HG03064 (cell line): ENCODE measurements around the gene EPO.
"Not testable (repeated sequence)": the region's sequence is repeated elsewhere in the genome, so short reads cannot be mapped to it uniquely, and the experiment has no call there.

Experiments used
- ATAC-seq: cut with Tn5 transposase; IDR thresholded peaks from one replicate; pipeline ENCODE4 v1.9.1; 2021; ENCODE audit warnings: low read depth; ENCODE audit not compliant: unreplicated experiment

EPO gene

DNA sequence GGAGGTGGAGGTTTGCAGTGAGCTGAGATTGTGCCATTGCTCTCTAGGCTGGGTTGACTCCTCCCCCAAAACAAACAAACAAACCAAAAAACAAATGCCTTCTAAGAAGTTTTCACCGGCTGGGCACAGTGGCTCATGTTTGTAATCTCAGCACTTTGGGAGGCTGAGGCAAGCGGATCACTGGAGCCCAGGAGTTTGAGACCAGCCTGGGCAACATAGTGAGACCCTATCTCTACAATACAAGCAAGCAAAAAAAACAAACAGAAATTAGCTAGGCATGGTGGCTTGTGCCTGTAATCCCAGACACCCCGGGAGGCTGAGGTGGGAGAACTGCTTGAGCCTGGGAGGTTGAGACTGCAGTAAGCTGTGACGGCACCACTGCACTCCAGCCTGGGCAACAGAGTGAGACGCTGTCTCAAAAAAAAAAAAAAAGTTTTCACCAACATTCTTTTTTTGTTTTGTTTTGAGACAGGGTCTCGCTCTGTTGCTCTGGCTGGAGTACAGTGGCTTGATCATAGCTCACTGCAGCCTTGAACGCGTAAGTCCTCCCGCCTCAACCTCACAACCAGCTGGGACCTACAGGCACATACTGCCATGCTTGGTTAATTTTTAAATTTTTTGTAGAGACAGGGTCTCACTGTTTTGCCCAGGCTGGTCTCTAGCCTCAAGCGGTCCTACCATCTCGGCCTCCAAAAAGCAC lies 11.8 kb downstream of the EPO start:
- ATAC-seq, result no peak

DNA sequence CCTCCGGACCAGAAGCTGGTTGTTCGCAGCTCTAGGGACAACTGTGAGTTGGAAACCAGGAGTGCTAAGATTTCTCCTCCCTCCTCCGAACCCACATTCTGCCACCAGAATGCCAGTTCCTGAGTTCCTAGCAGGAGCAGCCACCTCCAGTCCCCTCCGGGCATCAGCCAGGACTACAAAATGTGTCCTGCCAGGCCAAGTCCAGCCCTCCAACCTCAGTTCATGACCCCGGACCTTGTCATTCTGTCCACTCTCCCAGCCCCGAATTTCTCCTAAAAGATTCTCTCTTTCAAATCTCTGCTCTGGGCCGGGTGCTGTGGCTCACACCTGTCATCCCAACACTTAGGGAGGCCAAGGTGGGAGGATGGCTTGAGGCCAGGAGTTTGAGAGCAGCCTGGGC lies 15.5 kb downstream of the EPO start:
- ATAC-seq, result no peak

DNA sequence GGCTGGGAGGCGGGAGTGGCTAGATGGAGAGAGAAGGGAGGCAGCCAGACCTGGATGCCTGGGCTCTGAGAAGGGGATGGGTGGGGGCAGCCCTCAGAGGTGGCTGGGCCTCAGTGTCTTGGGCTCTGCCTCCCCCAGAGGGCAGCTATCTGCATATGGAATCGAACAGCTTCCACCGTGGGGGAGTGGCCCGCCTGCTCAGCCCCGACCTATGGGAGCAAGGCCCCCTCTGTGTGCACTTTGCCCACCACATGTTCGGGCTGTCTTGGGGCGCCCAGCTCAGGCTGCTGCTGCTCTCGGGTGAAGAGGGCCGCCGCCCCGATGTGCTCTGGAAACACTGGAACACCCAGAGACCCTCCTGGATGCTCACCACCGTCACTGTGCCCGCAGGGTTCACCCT lies 16.4 kb downstream of the EPO start:
- no peak for ATAC-seq

DNA sequence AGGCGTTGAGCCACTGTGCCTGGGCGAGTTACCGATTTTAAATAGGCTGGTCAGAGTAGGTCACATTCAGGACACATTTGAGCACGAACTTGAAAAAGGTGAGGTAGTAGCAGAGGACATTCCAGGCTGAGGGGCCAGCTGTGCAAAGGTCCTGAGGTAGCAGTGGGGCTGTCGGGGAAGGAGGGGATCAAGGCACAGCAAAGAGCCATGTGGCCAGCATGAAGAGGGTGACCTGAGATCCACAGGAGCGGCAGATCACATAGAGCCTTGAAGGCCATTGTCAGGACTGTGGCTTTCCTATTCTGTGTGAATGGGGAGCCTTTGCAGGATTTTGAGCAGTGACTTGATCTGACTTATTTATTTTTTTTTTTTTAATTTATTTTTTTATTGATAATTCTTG lies 19.7 kb downstream of the EPO start:
- no peak for ATAC-seq

DNA sequence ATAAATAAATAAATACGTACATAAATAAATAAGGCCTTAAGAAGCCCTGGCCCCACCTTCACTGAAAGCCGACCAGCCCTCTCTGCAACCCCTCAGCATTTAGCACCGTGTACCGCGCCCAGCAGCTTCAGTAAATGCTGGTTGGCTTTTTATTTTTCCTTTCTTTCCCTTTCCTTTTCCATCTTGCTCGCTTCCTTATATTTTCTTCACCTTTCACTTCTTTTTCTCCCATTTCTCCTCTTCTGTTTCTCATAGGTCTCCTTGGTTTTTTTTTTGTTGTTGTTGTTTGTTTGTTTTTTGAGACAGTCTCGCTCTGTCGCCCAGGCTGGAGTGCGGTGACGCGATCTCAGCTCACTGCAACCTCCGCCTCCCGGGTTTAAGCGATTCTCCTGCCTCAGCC lies 24.3 kb downstream of the EPO start:
- no peak for ATAC-seq

DNA sequence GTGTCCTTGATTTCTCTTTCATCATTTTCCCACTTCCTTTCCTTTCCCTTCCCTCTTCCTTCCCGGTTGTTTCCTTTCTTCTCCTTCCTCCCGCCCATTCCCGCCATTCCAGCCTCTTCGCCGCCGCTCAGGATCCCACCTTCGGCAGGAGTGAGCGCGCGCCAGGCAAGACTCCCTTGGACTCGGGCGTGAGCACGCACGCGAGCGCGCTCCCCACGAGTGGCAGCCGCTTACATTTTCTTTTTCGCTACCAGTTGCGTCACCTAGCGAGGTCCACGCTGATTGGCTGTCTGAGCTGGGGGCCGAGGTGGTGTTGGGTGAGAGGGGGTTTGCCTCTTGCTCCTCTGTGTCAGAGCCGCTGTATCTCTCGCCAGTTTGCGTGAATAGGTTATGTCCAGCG lies 24.9 kb downstream of the EPO start:
- ATAC-seq, result no peak

DNA sequence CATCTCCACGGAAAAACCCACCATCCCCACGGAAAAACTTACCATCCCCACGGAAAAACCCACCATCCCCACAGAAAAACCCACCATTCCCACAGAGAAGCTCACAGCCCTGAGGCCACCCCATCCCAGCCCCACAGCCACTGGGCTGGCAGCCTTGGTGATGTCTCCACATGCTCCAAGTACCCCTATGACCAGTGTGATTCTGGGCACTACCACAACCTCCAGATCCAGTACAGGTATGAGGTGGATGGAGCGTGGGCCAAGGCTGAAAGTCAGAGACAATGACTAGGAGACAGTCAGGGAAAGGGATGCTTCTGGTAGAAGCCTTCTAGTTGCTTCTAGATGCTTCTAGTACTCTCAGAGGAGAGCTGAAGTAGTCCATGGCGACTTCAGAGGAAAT lies 32.7 kb downstream of the EPO start:
- no peak for ATAC-seq

DNA sequence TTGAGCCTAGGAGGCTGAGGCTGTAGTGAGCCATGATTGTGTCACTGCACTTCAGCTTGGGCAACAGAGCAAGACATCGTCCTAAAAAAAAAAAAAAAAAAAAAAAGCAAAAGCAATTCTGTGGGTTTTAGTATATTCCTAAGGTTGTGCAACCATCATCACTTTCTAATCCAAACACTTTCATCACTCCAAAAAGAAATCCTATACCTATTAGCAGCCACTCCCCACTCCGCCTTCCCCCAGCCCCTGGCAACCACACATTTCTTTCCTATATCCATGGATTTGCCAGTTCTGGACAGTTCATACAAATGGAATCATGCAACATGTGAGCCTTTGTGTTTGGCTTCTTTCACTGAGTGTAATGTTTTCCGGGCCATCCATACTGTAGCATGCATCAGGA lies 33.5 kb downstream of the EPO start:
- no peak for ATAC-seq

DNA sequence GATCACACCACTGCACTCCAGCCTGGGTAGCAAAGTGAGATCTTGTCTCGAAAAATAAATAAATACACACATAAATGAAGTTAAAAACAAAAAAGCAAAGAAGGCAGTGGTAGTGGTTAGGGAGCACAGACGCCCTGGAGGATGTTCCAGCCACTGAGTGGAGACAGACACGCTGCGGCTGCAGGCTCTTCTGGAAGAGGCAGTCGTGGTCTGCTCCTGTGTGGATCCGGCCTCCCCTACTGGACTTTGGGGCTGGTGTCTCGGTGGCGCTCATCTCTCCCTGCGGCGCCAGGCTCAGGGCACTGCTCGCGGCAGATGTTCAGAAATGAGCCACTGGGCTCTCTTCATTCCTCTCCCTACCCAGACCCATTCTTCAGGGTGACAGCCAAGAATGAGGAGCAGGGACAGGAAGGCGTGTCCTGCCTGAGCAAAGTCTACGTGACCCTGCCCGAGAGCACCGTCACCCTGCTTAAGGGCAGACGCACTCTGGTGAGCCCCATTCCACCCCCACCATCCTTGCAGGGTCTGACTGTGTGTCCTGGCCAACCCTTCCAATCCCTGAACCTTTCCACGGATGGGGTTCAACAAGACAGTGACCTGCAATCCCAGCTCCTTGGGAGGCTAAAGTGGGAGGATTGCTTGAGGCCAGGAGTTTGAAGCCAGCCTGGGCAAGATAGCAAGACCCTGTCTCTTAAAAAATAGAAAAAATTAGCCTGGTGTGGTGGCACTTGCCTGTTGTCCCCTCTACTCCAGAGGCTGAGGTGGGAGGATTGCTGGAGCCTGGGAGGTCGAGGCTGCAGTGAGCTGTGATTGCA lies 39.3 kb downstream of the EPO start:
- ATAC-seq, result no peak

DNA sequence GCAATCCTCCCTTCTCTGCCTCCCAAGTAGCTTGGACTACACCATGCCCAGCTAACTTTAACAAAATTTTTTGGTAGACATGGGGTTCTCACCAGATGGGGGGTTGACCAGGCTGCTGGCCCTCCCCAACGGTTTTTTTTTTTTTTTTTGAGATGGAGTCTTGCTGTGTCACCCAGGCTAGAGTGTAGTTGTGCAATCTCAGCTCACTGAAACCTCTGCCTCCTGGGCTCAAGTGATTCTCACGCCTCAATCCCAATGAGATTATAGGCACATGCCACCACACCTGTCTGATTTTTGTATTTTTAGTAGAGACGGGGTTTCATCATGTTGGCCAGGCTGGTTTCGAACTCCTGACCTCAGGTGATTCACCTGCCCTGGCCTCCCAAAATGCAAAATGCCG lies 42.6 kb downstream of the EPO start:
- not testable (repeated sequence) for ATAC-seq

DNA sequence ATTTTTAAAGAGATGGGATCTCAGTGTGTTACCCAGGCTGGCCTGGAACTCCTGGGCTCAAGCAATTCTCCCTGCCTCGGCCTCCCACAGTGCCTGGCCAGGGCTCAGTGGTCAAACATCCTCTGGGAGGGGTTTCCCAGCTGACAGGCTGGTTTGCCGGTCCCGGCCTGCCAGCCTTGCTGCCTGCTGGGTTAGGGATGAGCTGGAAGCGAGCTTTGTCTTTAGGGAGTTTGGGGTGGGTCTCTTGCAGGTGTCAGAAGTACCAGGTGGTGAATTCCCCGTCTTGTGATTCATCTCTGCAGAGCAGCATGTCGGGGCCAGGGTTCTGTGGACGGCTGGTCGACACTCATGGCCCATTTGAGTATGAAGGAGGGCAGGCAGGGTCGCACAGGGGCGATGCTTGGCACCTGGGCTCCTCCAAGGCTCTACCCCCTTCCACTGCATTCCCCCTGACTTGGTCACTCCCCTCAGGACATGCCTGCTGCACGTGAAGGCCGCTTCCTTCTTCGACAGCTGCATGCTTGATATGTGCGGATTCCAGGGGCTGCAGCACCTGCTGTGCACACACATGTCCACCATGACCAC lies 43.4 kb downstream of the EPO start:
- no peak for ATAC-seq

DNA sequence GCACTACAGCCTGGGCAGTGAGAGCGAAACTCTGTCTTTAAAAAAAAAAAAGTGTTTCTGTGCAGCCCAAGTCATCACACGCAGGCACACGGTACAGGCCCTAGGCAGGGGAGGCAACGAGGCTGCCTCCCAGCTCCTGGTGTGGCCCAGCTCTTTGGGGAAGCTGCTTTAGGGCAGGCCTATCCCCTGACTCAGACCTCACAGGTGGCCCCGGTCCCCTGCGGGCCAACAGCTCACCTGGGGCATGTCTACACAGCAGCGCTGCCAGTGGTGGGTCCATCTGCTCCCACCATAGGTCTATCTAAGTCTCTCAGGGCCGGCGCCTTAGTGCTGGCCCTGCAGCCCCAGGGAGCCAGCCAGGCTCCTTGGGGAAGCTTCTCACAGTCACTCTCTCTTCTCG lies 44.6 kb downstream of the EPO start:
- no peak for ATAC-seq

DNA sequence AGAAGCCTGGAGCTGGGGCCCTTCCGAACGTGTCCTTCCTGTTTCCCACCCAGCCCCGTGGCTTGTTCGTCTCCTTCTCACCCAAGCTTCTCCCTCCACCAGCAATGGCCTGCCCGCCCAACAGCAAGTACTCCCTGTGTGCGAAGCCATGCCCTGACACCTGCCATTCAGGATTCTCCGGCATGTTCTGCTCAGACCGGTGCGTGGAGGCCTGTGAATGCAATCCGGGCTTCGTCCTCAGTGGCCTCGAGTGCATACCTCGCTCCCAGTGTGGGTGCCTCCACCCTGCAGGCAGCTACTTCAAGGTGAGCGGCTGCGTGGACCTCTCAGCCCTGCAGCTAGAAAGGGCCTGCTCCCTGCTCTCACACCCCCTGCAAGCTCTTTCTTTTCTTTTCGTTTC lies 45.0 kb downstream of the EPO start:
- ATAC-seq, result no peak

DNA sequence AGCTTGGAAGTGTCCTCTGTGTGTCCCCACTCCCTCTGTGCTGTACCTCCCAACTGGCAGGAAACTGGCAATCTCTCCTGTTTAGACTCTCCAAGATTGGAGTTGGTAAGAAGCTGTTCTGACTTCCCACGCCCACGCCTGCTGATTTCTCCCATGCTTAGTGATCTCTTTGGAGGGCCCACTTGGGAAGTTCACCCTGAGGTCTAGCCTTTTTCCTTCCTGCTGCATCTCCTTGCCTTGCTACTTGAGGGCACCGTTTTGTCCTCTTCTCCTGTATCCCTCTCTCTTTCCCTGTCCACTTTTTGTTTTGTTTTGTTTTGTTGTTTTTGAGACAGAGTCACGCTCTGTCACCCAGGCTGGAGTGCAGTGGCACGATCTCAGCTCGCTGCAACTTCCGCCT lies 48.5 kb downstream of the EPO start:
- no peak for ATAC-seq
